GM06990 (cell line): ENCODE measurements around the gene NEUROG1.
A peak's percentile ranks its signal among the peaks of the same experiment; 100 is the strongest.

Experiments used
- DNase-seq: peaks from one replicate; pipeline ENCODE4 v3.0.0-alpha.2; 2011; ENCODE audit not compliant: insufficient read length; ENCODE audit errors: extremely low read depth
- H3K27me3 ChIP-seq: replicated peaks from 2 replicates; pipeline ENCODE4 v1.6.0; 2011; ENCODE audit warnings: low read length; ENCODE audit not compliant: control insufficient read depth, insufficient read depth
- H3K36me3 ChIP-seq: 2 replicates; pipeline ENCODE4 v1.5.1; 2011; ENCODE audit warnings: low read length; ENCODE audit not compliant: control insufficient read depth, insufficient read depth
- H3K4me3 ChIP-seq: replicated peaks from 2 replicates; pipeline ENCODE4 v1.5.1; 2011; ENCODE audit warnings: low read depth, mild to moderate bottlenecking, control low read depth, low read length
- TF ChIP-seq, protein P1 (sequence below): IDR thresholded peaks from 2 replicates; pipeline ENCODE4 v1.5.1; 2011; ENCODE audit warnings: low read length, control low read depth, mild to moderate bottlenecking, inconsistent platforms; ENCODE audit not compliant: insufficient read depth, poor library complexity, severe bottlenecking

Gene NEUROG1

GRCh38 chr5:135553688-135554462 lies 18.1 kb upstream of the NEUROG1 start:
- Histone ChIP-seq H3K36me3 (no peaks in the 10 kb centered on the region), H3K27me3 (peaks cover 3% of the 10 kb centered on the region), H3K4me3 (no peak overlapping the region)
- no peak for DNase-seq
- TF ChIP-seq, protein P1, sequence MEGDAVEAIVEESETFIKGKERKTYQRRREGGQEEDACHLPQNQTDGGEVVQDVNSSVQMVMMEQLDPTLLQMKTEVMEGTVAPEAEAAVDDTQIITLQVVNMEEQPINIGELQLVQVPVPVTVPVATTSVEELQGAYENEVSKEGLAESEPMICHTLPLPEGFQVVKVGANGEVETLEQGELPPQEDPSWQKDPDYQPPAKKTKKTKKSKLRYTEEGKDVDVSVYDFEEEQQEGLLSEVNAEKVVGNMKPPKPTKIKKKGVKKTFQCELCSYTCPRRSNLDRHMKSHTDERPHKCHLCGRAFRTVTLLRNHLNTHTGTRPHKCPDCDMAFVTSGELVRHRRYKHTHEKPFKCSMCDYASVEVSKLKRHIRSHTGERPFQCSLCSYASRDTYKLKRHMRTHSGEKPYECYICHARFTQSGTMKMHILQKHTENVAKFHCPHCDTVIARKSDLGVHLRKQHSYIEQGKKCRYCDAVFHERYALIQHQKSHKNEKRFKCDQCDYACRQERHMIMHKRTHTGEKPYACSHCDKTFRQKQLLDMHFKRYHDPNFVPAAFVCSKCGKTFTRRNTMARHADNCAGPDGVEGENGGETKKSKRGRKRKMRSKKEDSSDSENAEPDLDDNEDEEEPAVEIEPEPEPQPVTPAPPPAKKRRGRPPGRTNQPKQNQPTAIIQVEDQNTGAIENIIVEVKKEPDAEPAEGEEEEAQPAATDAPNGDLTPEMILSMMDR: no peak

DNA sequence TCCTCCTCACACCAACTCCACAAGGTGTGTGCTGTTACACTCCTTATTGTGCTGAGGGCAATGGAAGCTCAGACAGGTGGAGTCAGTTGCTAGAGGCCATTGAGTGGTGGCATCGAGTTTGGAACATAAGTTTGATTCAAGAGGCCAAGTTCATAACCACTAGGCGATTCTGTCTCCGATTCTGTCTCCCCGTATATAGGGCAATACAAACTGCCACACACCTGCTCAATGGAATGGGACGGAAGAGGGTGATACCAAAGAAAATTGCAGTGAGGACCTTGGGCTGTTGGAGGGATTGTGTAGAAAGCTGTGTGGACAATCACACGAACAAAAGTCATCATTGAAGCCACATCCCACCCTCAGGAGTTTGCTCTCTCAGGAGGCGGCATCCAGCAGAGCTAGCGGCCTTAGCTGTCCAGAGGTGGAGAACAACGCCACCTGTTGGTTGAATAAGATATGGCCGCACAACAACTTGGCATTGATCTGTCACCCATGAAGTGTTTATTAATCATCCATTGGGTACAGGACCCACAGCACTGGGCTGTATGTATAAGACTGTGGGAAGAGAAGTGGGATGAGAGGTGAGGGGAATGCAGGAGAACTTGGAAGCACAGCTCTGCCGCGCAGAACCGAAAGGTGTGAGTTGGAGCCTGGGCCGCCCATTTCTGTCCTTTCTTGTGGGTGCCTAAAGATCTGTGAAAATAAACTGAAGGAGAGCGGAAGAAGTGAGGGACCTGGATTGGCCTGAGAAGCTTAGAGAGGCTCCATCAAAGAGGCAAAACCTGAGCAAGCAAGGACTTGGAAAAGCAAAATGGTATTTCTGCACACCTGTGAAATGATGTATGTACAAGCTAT lies 16.1 kb upstream of the NEUROG1 start:
- Histone ChIP-seq H3K27me3 (peaks cover 3% of the 10 kb centered on the region), H3K4me3 (no peak overlapping the region)
- peak; percentile 22 for DNase-seq

DNA sequence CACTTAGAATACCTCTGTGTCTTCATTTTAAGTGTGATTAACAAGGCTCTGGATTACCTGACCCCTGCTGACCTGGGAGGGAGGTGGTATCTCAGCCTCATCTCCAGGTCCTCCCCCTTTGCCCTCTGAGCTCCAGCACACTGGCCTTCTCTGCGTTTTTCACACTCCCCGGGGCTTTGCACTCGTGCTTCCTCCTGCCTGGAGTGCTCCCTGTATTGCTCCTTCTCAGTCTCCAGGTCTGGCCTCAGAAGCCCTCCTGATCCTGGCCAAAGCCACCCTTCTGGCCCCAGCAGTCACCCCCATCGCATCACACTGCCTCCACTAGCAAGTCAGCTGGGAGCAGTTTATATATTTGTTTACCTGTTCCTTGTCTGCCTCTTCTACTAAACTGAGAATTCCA lies 13.6 kb upstream of the NEUROG1 start:
- H3K4me3 ChIP-seq: no peak overlapping the region
- H3K36me3 ChIP-seq: no peaks in the 10 kb centered on the region
- peaks cover 3% of the 10 kb centered on the region for H3K27me3 ChIP-seq
- TF ChIP-seq, protein P1: no peak
- no peak for DNase-seq

More for the DNA sequence above, 16.1 kb upstream of the NEUROG1 start:
- no peaks in the 10 kb centered on the region for H3K36me3 ChIP-seq
- TF ChIP-seq, protein P1: peak; percentile 73

GRCh38 chr5:135547590-135548254 lies 12.0 kb upstream of the NEUROG1 start:
- Histone ChIP-seq H3K27me3 (peaks cover 3% of the 10 kb centered on the region), H3K4me3 (no peak overlapping the region), H3K36me3 (no peaks in the 10 kb centered on the region)
- DNase-seq: no peak
- TF ChIP-seq, protein P1: no peak

DNA sequence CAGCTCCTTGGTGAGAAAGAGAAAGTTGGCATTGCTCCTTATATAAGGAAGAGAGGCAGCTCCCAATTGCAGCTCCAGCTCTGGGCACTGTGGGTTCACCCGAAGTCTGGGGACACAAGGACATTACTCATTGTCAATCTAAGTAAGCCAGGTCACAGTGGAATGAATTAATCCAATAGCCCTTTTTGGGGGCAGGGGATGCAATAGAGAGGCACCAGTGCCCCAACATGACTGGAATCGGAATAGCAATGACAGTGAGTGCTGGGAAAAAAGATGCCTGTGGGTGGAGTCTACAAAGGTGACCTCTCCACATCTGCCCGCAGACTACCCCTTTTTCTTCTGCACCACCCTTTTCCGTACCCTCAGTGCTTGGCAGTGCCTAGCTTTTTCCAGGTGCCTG lies 11.1 kb upstream of the NEUROG1 start:
- Histone ChIP-seq H3K4me3 (no peak overlapping the region), H3K36me3 (no peaks in the 10 kb centered on the region), H3K27me3 (peaks cover 4% of the 10 kb centered on the region)
- DNase-seq: no peak
- TF ChIP-seq, protein P1: no peak
